Measurements from ENCODE around the gene MYH6.

DNA sequence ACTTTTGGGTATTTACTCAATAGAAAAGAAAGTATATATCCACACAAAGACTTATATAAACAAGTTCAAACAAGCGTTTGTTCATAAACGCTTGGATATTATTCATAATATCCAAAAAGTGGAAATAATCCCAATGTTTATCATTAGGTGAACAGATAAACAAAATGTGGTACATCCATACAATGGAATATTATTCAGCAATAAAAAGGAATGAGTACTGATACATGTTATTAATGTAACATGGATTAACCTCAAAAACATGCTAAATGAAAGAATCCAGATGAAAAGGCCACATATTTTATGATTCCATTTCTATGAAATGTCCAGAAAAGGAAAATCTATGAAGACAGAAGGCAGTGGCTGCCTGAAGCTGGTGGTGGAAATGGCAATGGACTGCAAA is 44.2 kb upstream of the MYH6 start:
- TF ChIP-seq, protein P1, sequence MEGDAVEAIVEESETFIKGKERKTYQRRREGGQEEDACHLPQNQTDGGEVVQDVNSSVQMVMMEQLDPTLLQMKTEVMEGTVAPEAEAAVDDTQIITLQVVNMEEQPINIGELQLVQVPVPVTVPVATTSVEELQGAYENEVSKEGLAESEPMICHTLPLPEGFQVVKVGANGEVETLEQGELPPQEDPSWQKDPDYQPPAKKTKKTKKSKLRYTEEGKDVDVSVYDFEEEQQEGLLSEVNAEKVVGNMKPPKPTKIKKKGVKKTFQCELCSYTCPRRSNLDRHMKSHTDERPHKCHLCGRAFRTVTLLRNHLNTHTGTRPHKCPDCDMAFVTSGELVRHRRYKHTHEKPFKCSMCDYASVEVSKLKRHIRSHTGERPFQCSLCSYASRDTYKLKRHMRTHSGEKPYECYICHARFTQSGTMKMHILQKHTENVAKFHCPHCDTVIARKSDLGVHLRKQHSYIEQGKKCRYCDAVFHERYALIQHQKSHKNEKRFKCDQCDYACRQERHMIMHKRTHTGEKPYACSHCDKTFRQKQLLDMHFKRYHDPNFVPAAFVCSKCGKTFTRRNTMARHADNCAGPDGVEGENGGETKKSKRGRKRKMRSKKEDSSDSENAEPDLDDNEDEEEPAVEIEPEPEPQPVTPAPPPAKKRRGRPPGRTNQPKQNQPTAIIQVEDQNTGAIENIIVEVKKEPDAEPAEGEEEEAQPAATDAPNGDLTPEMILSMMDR (IDR thresholded peaks at IDR 0.05; ENCODE audit: insufficient read depth, low read depth, low read length) = no peak
- no peak for TF ChIP-seq EZH2 (IDR thresholded peaks at IDR 0.05; ENCODE audit: insufficient read depth, low read length)
